ENCODE results near the gene DNER.
"Not testable (repeated sequence)": the region's sequence is repeated elsewhere in the genome, so short reads cannot be mapped to it uniquely, and the experiment has no call there.

The DNER gene, protein sequence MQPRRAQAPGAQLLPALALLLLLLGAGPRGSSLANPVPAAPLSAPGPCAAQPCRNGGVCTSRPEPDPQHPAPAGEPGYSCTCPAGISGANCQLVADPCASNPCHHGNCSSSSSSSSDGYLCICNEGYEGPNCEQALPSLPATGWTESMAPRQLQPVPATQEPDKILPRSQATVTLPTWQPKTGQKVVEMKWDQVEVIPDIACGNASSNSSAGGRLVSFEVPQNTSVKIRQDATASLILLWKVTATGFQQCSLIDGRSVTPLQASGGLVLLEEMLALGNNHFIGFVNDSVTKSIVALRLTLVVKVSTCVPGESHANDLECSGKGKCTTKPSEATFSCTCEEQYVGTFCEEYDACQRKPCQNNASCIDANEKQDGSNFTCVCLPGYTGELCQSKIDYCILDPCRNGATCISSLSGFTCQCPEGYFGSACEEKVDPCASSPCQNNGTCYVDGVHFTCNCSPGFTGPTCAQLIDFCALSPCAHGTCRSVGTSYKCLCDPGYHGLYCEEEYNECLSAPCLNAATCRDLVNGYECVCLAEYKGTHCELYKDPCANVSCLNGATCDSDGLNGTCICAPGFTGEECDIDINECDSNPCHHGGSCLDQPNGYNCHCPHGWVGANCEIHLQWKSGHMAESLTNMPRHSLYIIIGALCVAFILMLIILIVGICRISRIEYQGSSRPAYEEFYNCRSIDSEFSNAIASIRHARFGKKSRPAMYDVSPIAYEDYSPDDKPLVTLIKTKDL

DNA sequence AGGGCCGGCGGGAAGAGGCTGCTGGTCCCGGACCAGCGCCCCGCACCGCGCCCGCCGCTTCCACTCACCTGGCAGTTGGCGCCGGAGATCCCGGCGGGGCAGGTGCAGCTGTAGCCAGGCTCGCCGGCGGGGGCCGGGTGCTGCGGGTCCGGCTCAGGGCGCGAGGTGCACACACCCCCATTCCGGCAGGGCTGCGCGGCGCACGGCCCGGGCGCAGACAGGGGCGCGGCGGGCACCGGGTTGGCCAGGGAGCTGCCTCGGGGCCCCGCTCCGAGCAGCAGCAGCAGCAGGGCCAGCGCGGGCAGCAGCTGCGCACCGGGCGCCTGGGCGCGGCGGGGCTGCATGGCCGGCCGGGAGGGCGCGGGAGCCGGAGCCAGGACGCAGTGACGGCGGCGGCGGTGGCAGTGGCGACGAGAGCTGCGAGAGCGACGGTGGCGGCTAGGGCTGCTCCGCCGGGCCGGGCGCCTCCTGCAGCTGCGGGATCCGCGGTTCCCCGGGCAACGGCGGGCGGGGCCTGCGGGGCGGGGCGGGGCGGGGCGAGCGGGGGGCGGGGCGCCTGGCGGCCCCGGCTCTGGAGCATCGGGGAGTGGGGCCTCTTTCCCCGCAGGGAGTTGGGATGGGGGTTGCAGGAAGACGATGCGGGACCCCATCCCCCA lies at the start of gene DNER:
TSS of gene DNER (minus strand) at position 476 of the 656 bp plus-strand sequence. CDS start at position 344, 132 bp downstream.
- peak; percentile 67 for DNase-seq

DNA sequence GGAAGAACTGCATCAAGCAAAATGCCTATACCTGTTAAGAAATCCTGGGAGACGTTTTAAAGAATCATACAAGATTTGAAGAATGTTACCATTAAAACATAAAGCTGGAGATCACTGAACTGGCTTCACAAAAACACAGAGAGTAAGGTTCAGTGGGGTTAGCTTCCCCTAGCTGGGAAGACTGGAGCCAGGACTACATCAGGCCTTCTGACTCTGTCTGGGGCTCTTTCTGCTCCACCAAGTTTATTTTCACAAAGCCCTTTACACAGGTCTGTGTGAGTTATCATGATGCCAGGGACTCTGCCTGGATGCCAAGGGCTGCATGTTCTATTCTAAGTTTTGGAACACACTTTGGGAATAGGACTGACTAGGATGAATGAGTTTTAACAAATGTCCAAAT lies 47.3 kb upstream of the DNER start:
- no peak for DNase-seq

DNA sequence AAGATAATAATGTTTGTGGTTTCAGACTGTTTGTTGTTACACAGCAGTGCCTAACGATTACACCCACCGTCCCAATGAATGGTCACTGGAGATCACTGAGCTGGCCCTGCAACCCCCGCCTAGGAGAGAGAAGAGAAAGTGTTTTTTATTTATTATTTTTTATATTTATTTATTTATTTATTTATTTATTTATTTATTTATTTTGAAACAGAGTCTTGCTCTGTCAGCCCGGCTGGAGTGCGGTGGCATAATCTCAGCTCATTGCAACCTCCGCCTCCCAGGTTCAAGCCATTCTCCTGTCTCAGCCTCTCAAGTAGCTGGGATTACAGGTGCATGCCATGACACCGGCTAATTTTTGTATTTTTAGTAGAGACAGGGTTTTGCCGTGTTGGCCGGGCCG lies 43.1 kb upstream of the DNER start:
- DNase-seq = not testable (repeated sequence)

DNA sequence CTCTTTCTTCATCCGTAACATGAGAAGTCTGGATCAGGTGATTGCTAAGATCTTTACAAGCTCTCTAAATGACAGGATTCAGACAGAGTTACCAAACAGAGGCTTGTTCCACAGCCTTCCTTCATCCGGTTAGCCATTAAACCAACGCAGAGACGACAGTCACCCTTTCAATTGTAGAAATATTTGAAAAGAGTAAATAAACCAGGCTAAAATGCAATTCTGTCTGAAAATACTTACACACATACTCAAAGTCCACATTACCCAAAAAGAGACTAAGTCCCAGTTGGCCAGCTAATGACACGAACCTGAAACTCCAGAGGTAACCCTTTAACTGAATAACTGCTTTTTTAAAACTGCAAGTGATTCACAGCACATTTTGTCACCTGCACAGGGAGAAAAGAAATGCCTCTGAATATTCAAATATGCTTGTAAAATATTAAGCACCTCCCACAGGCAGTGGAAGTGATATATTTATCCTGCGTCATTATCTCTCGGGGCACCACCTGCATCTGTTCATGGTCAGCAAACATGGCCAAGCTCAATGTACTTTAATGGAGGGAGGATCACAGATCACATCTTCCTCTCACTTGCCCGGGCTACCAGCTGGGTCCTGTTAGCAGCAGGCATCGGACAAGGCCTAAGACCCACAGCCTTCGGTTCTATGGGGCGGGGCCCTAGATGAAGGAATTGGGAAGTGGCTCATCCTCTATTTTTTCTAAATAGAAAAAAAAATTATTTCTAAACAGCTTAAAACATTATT lies 38.8 kb upstream of the DNER start:
- no peak for DNase-seq

DNA sequence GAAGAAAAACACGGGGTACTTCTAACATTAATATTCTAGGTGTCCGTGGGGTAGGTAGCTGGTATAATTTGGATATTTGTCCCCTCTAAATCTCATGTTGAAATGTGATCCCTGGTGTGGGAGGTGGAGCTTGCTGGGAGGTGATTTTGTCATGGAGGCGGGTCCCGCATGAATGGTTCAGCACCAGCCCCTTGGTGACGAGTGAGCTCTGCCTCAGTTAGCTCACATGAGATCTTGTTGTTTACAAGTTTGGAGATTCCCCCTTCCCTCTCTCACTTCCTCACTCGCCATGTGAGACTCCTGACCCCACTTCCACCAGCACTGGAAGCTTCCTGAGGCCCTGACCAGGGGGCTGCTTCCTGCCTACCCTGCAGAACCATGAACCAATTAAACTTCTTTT lies 35.4 kb upstream of the DNER start:
- no peak for DNase-seq

DNA sequence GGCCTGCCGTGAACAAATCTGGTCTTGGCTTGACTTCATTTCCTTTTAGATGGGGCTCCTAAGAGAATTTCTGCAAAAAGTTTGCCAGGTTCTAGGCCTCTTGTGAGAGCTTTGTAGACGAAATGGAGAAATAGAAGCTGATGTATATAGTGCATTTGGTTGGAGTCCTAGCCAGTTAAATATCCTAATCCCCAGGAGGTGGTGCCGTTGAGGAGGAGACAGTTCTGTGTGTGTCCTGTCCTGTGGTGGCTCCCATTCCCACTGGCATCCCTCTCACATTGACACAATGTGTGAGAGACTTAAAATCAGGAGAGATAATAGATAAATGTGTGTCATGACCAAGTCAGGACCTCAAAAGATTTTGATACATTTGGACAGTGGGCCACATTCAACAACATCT lies 34.6 kb upstream of the DNER start:
- DNase-seq = no peak

DNA sequence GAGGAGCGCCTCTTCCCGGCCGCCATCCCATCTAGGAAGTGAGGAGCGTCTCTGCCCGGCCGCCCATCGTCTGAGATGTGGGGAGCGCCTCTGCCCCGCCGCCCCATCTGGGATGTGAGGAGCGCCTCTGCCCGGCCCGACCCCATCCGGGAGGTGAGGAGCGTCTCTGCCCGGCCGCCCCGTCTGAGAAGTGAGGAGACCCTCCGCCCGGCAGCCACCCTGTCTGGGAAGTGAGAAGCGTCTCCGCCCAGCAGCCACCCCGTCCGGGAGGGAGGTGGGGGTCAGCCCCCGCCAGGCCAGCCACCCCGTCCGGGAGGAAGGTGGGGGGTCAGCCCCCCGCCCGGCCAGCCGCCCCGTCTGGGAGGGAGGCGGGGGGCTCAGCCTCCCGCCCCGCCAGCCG lies 28.3 kb upstream of the DNER start:
- DNase-seq = not testable (repeated sequence)

DNA sequence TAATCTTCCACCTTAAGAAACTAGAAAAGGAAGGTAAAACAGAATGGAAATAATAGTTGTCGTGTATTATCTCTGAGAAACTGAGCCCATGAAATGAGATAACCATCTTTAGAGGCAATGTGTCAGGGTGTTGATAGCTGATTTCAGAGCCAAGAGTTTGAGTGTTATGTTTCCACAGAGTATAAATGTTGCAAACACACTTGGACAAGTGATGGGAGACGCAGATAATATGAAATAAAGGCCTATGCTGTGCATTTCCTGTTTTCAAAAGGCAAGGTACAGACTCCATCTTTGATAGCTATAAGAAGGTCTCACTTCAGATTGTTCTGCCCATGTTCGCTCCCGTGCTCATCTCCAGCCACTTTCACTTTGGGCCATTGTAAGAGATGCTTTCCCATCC lies 25.9 kb upstream of the DNER start:
- DNase-seq = no peak

DNA sequence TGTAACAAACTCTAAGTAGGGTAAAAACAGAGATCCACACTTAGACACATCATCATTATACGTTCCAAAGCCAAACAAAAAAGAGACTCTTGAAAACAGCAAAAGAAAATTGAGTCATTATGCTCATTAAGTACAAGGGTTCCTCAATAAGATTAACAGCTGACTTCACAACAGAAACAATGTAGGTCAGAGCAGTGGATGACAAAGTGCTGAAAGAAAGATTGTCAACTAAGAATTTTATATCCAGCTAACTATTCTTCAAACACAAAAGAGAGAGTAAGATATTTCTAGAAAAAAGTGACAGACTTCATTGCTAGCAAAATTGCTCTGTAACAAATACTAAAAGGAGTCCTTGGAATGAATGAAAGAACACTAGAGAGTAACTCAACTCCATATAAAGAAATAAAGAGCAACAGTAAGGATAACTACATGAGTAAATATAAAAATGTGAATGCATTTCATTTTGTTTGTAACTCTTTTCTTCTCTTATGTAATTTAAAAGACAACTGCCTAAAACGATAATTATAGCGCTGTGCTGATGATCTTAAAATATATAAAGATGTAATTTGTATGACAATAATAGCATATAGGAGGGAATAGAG lies 23.8 kb upstream of the DNER start:
- no peak for DNase-seq

DNA sequence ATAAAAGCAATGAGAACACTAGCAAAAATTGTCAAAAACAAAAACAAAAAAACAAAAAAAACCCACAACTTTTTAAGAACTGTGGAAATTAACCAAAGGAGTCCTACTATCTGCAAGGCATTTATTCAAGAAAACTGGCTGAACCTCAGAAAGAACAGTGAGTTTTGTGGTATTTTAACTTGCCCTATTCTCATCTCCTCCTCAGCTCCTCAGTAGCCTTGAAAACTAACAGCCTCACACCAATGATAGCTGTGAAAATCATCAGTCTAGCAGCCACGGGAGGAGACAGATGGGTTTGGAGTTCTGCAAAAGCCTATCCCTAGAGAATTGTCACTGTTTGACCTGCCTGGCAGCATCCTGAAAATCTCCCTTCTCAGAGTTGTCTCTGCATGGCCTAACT lies 20.1 kb upstream of the DNER start:
- DNase-seq = no peak

DNA sequence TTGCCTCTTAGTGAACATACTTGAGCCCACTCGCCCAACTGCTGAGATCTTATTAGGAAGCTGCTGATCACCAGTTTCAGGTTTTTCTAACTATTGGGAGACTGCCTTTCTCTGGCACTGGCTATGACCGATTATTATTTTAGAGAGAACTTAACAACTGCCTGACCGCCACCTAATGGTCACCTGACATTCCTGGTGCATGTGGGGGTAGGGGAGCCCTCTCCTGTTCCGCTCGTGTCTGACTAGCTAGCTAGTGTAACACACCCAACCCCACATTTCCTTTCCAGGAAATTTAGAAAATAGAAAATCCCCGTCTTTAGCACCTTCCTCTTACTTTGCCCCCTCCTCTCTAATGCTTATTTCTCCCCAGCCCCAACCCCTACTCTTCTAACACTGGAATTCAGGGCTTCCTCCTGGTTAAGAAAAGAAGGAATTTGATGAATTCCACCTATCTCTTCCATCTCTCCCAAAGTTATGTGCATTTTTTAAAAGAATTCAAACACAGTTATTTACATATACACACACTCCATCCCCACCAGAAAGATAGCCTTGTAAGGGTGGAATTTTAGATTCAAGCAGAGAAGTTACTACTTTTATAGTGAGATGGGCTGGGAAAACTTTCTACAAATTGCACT lies 19.4 kb upstream of the DNER start:
- DNase-seq = no peak

DNA sequence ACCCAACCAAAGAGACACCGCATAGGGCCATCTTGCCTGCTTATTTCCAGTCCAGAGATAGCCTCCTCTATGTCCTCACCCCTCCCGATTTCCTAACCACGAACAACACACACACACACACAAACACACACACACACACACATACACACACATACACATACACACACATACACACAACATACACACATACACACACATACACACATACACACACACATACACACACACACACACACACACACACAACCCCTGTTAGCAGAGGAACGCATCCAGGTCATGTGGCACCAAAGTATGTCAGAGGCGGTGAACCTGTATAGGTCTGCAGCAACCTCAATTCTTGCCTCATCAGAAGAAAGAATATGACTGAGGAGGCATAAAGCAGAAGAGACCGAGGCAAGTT lies 18.5 kb upstream of the DNER start:
- DNase-seq = no peak

DNA sequence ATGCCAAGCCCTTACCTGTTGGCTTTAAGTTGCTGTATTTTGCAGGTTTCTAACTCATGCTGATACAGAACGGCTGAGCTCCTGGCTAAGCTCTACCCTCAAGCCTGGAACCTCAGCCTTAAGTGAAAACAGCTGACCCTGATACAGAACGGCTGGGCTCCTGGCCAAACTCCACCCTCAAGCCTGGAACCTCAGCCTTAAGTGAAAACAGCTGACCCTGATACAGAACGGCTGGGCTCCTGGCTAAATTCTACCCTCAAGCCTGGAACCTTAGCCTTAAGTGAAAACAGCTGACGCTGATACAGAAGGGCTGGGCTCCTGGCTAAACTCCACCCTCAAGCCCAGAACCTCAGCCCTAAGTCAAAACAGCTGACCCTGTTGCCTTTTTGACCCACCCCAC lies 17.6 kb upstream of the DNER start:
- no peak for DNase-seq

DNA sequence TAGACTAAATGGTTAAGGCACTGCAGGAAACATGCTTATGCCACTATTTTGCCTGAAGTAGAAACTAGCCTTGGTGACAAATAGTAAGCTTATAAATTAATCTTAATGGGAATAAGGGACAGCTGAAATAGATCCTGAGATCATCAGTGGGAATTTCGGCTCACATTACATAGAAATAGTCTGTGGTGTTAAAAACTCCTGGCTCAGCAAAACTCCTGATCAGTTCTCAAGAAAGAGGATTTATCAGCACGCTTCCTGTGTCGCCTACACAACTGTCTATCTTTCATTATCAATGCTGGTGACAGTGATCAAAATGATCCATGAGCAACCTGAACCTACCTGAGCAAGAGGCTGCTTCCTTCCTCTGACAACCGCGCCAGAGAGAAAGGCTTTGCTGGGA lies 17.0 kb upstream of the DNER start:
- no peak for DNase-seq

DNA sequence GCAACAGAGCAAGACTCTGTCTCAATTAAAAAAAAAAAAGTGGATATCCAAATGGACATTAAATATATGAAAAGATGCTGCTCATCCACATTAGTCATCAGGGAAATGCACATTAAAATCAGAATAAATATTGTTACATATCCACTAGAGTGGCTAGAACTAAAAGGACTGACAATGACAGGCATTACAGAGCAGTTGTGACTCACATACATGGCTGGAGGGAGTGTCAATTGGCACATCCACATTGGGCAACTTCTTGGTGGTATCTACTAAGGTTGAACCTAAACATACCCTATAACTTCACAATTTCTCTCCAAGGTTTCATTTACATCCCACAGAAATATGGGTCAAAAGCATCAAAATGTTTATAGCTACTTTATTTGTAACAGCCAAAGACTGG lies 14.0 kb upstream of the DNER start:
- DNase-seq = no peak

DNA sequence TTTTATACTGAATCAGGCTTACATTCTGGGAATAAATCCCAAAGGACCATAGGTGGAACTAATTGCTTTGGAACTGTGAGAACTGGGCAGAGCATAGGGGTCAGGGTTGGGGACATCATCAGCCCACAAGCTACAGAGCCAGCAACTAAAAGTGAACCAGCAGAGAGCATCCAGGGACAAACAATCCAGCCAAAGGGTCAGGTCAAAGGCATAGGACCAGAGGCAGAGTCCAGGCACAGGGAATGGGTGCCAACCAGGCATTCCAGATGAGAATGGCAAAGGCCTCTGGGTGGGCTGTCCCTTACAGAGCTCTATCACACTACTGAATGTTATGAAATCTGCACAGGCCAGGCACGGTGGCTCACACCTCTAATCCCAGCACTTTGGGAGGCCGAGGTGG lies 12.3 kb upstream of the DNER start:
- DNase-seq = no peak

DNA sequence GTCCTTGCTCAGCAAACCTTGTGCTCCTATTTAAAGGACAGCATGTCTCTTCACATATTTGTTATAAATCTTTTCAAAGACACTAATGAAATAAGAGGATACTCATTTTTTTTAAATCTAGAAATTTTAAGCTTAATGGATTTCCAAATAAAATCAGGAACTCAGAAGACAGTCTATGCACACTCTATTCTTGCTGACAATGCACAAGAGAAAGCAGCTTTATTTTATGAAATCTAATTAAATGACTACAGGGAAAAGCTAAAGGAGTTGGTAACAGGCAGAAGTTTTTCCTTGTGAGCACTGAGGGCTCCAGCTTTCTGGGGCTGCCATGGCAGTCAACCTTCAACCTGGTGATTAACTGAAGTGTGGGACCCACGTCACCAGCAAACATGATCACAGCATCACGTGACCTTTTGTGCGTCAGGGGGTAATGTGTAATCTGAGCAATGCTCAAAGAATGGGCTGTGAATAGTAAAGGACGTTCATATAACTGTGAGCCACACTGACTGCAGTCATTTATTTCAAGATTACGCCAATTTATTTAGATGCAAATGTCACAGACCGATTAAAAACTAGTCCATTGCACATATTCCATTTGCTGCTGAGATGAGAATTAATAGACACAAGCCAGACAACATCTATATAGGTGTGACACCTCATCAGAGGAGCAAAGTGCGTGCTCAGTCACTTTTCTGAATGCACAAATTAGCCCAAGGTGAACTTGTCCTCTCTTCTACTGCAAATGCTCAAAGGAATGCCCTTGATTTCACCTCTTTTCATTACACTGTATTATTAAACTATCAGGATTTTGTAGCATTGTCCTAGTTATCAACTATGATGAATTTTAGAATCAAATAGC lies 11.6 kb upstream of the DNER start:
- DNase-seq = no peak

DNA sequence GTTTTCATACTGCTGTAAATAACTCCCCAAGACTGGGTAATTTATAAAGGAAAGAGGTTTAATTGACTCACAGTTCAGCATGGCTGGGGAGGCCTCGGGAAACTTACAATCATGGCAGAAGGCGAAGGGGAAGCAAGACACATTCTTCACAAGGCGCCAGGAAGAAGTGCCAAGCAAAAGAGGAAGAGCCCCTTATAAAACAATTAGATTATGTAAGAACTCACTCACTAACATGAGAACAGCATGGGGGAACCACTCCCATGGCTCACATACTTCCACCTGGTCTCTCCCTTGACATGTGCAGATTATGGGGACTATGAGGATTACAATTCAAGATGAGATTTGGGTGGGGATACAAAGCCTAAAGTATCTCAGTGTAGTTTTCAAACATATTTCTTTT lies 8.8 kb upstream of the DNER start:
- DNase-seq = not testable (repeated sequence)

DNA sequence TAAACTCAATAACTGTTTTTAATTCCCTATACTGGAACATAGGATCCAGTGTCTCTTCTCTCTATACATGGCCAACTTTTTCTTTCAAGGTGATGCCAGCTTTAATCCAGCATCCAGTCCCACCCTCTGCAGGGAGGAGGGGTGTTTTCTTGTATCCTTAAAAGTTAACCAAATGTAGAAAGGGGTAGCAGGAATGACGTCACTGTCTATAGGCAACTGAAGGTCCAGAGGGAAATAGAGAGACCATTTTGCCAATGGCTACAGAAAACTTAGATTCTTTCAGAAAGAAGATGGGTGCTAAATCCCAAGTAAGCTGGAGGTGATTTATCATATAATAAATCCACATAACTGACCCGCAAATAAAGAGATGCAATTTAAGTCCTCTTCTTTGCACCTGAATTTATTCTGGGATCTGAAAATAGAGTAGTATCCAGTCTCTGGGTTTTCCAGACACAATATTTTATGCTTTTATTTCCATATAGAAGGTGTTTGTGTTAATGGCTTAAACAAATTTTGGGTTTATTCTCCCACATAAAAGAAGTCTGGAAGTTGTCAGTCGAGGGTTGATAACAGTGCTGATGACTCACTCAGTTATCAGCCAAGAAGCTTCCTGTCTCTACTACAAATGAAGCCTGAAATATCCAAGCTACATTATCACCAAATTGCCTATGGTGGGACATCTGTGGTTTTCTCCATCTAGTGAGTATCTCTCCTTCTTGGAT lies 5.7 kb upstream of the DNER start:
- no peak for DNase-seq

DNA sequence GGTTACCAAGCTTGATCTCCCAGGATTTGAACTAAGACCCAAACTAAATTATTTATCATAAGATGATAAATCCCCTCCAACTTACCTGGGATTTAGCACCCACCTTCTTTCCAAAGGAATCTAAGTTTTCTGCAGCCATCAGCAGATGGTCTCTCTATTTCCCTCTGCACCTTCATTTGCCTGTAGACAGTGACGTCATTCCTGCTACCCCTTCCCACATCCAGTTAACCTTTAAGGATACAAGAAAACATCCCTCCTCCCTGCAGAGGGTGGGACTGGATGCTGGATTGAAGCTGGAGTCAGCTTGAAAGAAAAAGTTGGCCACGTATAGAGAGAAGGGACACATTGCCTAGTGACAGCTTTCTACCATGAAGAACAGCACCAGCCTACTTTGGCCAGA lies 3.7 kb upstream of the DNER start:
- no peak for DNase-seq
